HepG2 (cell line): ENCODE results near the gene AK2. TPM values are rescaled to one million over a fixed set of nuclear protein-coding genes. Genes with fewer than 3 reads are reported as not detected.

Experiments used
- AHR ChIP-seq: IDR thresholded peaks from 2 replicates; pipeline ENCODE4 v1.6.1; 2018; ENCODE audit warnings: missing genetic modification reagents, missing compliant biosample characterization
- EEA1 ChIP-seq: sonication (generic); formaldehyde crosslinking; IDR thresholded peaks from 2 replicates; pipeline ENCODE4 v1.5.1; 2020; ENCODE audit warnings: mild to moderate bottlenecking, missing genetic modification reagents, borderline replicate concordance
- EP300 ChIP-seq, 3 experiments: sonication (generic) in 1 of 3; formaldehyde crosslinking in 1 of 3; IDR thresholded peaks; 2 replicates each; pipeline versions ENCODE4 v1.5.1 to v1.6.1; 2011 to 2020; ENCODE audit warnings: low read depth in 2 of 3, low read length in 2 of 3, borderline replicate concordance in 1 of 3, improper control_type of control experiment in 1 of 3, mild to moderate bottlenecking in 1 of 3, missing genetic modification reagents in 1 of 3, moderate library complexity in 1 of 3
- IRX3 ChIP-seq: sonication (generic); formaldehyde crosslinking; IDR thresholded peaks from 2 replicates; pipeline ENCODE4 v1.8.1; 2023; ENCODE audit warnings: mild to moderate bottlenecking, low read depth, missing genetic modification reagents, borderline replicate concordance
- KAT2B ChIP-seq: fragments of 150-350 bp; IDR thresholded peaks from 2 replicates; pipeline ENCODE4 v1.6.1; 2014; ENCODE audit warnings: low read depth, low read length, borderline replicate concordance
- NR2C2 ChIP-seq: sonication (generic); formaldehyde crosslinking; IDR thresholded peaks from 2 replicates; pipeline ENCODE4 v1.4.0; 2020; ENCODE audit warnings: missing genetic modification reagents, mild to moderate bottlenecking, moderate library complexity, borderline replicate concordance
- NR2F2 ChIP-seq: IDR thresholded peaks from 2 replicates; pipeline ENCODE4 v1.6.1; 2012; ENCODE audit warnings: low read depth, inconsistent platforms, borderline replicate concordance
- ONECUT2 ChIP-seq: sonication (generic); formaldehyde crosslinking; IDR thresholded peaks from 2 replicates; pipeline ENCODE4 v1.4.0; 2020; ENCODE audit warnings: missing genetic modification reagents
- RARG ChIP-seq: sonication (generic); formaldehyde crosslinking; IDR thresholded peaks from 2 replicates; pipeline ENCODE4 v1.4.0; 2020; ENCODE audit warnings: low read depth, mild to moderate bottlenecking, missing genetic modification reagents
- SMYD3 ChIP-seq: sonication (generic); formaldehyde crosslinking; IDR thresholded peaks from 2 replicates; pipeline ENCODE4 v1.8.1; 2023; ENCODE audit warnings: mild to moderate bottlenecking, missing genetic modification reagents
- TP53 ChIP-seq: sonication (generic); formaldehyde crosslinking; conservative IDR thresholded peaks from 2 replicates; pipeline ENCODE4 v1.4.0; 2020; ENCODE audit warnings: missing genetic modification reagents
- TRIM24 ChIP-seq: sonication (generic); formaldehyde crosslinking; IDR thresholded peaks from 2 replicates; pipeline ENCODE4 v1.8.0; 2022; ENCODE audit warnings: mild to moderate bottlenecking, missing genetic modification reagents
- ZFP82 ChIP-seq: sonication (generic); formaldehyde crosslinking; IDR thresholded peaks from 2 replicates; pipeline ENCODE4 v1.5.1; 2020; ENCODE audit warnings: mild to moderate bottlenecking, missing genetic modification reagents, borderline replicate concordance
- ZKSCAN5 ChIP-seq: sonication (generic); formaldehyde crosslinking; IDR thresholded peaks from 2 replicates; pipeline ENCODE4 v1.5.1; 2020; ENCODE audit warnings: mild to moderate bottlenecking, missing genetic modification reagents
- ZNF382 ChIP-seq: sonication (generic); formaldehyde crosslinking; IDR thresholded peaks from 2 replicates; pipeline ENCODE4 v1.5.0; 2020; ENCODE audit warnings: missing genetic modification reagents, mild to moderate bottlenecking, borderline replicate concordance
- ZNF468 ChIP-seq: sonication (generic); formaldehyde crosslinking; IDR thresholded peaks from 2 replicates; pipeline ENCODE4 v1.8.0; 2022; ENCODE audit warnings: mild to moderate bottlenecking, moderate library complexity, missing genetic modification reagents
- ZNF614 ChIP-seq: IDR thresholded peaks from 2 replicates; pipeline ENCODE4 v1.6.1; 2018; ENCODE audit warnings: missing biosample characterization, missing genetic modification reagents, inconsistent platforms, borderline replicate concordance
- ZNF724P ChIP-seq: sonication (generic); formaldehyde crosslinking; IDR thresholded peaks from 2 replicates; pipeline ENCODE4 v1.8.0; 2022; ENCODE audit warnings: missing genetic modification reagents, borderline replicate concordance
- polyA plus RNA-seq, 8 experiments: library from polyadenylated mRNA; depleted of rRNA in 3 of 8; stranded (reverse) in 7 of 8; unstranded in 1 of 8; fragments of >200 nt; fragmentation: Illumina TruSeq in 4 of 8; extraction: Trizol in 4 of 8; gene quantifications; 2 replicates each; pipeline versions ENCODE4 v1.2.1 to v1.2.3, GENCODE V29; 2011 to 2016; ENCODE audit warnings: low read depth in 4 of 8, missing spikeins in 1 of 8, mixed read lengths in 1 of 8; ENCODE audit not compliant: insufficient read depth in 1 of 8
- total RNA-seq, 5 experiments: library from RNA; depleted of rRNA; stranded (reverse); fragments of >200 nt; fragmentation: Illumina TruSeq; extraction: Trizol; gene quantifications; 2 replicates each; pipeline ENCODE4 v1.2.3, GENCODE V29; 2016; ENCODE audit warnings: low read depth in 1 of 5
- TF ChIP-seq, protein P1 (sequence below), 2 experiments: sonication (generic) in 1 of 2; formaldehyde crosslinking in 1 of 2; IDR thresholded peaks; 2 replicates each; pipeline versions ENCODE4 v1.5.1 to v1.6.1; 2011 to 2020; ENCODE audit warnings: borderline replicate concordance in 1 of 2, low read depth in 1 of 2, low read length in 1 of 2, mild to moderate bottlenecking in 1 of 2, missing genetic modification reagents in 1 of 2, moderate library complexity in 1 of 2
- TF ChIP-seq, protein P2 (sequence below): sonication (generic); formaldehyde crosslinking; IDR thresholded peaks from 2 replicates; pipeline ENCODE4 v1.4.0; 2020; ENCODE audit warnings: missing genetic modification reagents
- TF ChIP-seq, protein P3 (sequence below): sonication (generic); formaldehyde crosslinking; IDR thresholded peaks from 2 replicates; pipeline ENCODE4 v1.4.0; 2020; ENCODE audit warnings: mild to moderate bottlenecking, low read depth, missing genetic modification reagents
- TF ChIP-seq, protein P4 (sequence below): sonication (generic); formaldehyde crosslinking; IDR thresholded peaks from 2 replicates; pipeline ENCODE4 v1.4.0; 2020; ENCODE audit warnings: mild to moderate bottlenecking, missing genetic modification reagents

Gene AK2
- total and polyA plus RNA-seq, 2 of the 13 experiments (the other 11 are each of a cell fraction or from before 2014, with no cell fraction given) = 170 to 188 TPM

DNA sequence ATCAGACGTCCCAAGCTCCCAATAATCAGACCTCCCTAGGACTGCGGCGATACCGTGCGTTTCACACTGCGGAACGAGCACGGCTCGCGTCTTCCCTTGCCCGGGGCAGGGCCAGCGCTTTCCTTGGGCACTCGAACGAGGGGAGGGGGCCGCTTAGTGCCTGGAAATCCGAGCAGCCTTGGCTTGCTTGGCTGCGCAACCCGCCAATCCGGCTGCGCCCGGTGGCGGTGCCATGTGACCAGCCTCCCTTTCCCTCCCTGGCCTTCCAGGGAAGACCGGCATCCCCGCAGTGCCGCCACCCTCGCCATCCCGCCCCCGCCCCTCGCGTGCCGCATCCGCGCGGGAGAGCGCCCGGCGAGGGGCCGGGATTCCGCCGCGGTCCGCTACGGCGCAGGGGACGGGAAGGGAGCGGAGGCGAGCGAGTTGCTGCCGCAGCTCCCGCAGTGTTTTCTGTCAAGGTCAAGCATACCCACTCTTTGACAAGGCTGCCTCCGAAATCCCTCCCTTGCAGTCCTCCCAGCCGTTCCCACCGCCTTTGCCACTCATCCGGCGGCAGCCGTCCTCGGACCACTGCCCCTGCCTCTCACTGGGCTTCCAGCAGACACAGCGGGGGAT, 63.8 kb downstream of the AK2 start (continued):
- no peak for TF ChIP-seq ONECUT2
- TF ChIP-seq NR2F2 = no peak
- TF ChIP-seq, protein P1, sequence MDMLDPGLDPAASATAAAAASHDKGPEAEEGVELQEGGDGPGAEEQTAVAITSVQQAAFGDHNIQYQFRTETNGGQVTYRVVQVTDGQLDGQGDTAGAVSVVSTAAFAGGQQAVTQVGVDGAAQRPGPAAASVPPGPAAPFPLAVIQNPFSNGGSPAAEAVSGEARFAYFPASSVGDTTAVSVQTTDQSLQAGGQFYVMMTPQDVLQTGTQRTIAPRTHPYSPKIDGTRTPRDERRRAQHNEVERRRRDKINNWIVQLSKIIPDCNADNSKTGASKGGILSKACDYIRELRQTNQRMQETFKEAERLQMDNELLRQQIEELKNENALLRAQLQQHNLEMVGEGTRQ (IDR thresholded peaks at IDR 0.05; ENCODE audit: low read depth, low read length) = no peak
- TF ChIP-seq, protein P1 (CRISPR knock-in tag; IDR thresholded peaks at IDR 0.05; ENCODE audit: borderline replicate concordance) = no peak
- 0 out of 2 replicates have a peak, but pooled peaks have one; percentile 19 for TF ChIP-seq ZNF724P
- TF ChIP-seq ZNF382 (CRISPR knock-in tag) = no peak
- TF ChIP-seq EEA1 (CRISPR knock-in tag) = peak; percentile 59; the same call in 1 of the 2 replicates
- TF ChIP-seq TRIM24 = no peak
- 0 out of 2 replicates have a peak, but pooled peaks have one; percentile 22 for TF ChIP-seq AHR (CRISPR knock-in tag)
- TF ChIP-seq, protein P2, sequence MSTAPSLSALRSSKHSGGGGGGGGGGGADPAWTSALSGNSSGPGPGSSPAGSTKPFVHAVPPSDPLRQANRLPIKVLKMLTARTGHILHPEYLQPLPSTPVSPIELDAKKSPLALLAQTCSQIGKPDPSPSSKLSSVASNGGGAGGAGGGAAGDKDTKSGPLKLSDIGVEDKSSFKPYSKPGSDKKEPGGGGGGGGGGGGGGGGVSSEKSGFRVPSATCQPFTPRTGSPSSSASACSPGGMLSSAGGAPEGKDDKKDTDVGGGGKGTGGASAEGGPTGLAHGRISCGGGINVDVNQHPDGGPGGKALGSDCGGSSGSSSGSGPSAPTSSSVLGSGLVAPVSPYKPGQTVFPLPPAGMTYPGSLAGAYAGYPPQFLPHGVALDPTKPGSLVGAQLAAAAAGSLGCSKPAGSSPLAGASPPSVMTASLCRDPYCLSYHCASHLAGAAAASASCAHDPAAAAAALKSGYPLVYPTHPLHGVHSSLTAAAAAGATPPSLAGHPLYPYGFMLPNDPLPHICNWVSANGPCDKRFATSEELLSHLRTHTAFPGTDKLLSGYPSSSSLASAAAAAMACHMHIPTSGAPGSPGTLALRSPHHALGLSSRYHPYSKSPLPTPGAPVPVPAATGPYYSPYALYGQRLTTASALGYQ (CRISPR knock-in tag) = no peak
- no peak for TF ChIP-seq RARG (CRISPR knock-in tag)
- no peak for TF ChIP-seq EP300 (IDR thresholded peaks at IDR 0.05; ENCODE audit: low read depth in 2 of 2, low read length in 2 of 2)
- TF ChIP-seq EP300 (CRISPR knock-in tag; IDR thresholded peaks at IDR 0.05; ENCODE audit: borderline replicate concordance) = no peak
- TF ChIP-seq, protein P3, sequence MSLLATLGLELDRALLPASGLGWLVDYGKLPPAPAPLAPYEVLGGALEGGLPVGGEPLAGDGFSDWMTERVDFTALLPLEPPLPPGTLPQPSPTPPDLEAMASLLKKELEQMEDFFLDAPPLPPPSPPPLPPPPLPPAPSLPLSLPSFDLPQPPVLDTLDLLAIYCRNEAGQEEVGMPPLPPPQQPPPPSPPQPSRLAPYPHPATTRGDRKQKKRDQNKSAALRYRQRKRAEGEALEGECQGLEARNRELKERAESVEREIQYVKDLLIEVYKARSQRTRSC (CRISPR knock-in tag) = no peak
- TF ChIP-seq SMYD3 (CRISPR knock-in tag) = no peak
- no peak for TF ChIP-seq TP53 (CRISPR knock-in tag)
- no peak for TF ChIP-seq ZNF468 (CRISPR knock-in tag)
- TF ChIP-seq ZNF614 (CRISPR knock-in tag) = no peak
- TF ChIP-seq KAT2B = no peak
- no peak for TF ChIP-seq ZKSCAN5 (CRISPR knock-in tag)
- TF ChIP-seq NR2C2 (CRISPR knock-in tag) = no peak
- TF ChIP-seq, protein P4, sequence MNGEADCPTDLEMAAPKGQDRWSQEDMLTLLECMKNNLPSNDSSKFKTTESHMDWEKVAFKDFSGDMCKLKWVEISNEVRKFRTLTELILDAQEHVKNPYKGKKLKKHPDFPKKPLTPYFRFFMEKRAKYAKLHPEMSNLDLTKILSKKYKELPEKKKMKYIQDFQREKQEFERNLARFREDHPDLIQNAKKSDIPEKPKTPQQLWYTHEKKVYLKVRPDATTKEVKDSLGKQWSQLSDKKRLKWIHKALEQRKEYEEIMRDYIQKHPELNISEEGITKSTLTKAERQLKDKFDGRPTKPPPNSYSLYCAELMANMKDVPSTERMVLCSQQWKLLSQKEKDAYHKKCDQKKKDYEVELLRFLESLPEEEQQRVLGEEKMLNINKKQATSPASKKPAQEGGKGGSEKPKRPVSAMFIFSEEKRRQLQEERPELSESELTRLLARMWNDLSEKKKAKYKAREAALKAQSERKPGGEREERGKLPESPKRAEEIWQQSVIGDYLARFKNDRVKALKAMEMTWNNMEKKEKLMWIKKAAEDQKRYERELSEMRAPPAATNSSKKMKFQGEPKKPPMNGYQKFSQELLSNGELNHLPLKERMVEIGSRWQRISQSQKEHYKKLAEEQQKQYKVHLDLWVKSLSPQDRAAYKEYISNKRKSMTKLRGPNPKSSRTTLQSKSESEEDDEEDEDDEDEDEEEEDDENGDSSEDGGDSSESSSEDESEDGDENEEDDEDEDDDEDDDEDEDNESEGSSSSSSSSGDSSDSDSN = peak; percentile 51; the same call in 1 of the 2 replicates
- TF ChIP-seq ZFP82 = no peak
- no peak for TF ChIP-seq IRX3
